ENCODE measurements around the gene MAPK11. TPM values are rescaled to one million over a fixed set of nuclear protein-coding genes. Genes with fewer than 3 reads are reported as not detected.
A peak's percentile ranks its signal among the peaks of the same experiment; 100 is the strongest.

Gene MAPK11
- total and polyA plus RNA-seq, 9 of the 15 experiments (the other 6 are each of a cell fraction or from before 2014, with no cell fraction given), result 0.06 to 14.6 (median 5.3) TPM

GRCh38 chr22:50260801-50261614 is 9.2 kb downstream of the MAPK11 start (continued):
- TF ChIP-seq DACH1 (IDR thresholded peaks at IDR 0.05; ENCODE audit: partially characterized antibody) (no peak), ZZZ3 (IDR thresholded peaks at IDR 0.05) (no peak), HMGXB4 (CRISPR knock-in tag; IDR thresholded peaks at IDR 0.05) (no peak), CSDE1 (IDR thresholded peaks at IDR 0.05) (no peak), KHSRP (IDR thresholded peaks at IDR 0.05) (no peak), SIN3A (IDR thresholded peaks at IDR 0.05; ENCODE audit: borderline replicate concordance in 2 of 2, control insufficient read depth in 1 of 2, low read depth in 2 of 2, low read length in 2 of 2) (peak in 1 of 2 experiments; percentile 79; a peak in 2 of 4 replicates), PHF8 (IDR thresholded peaks at IDR 0.05; ENCODE audit: borderline replicate concordance, low read length) (peak; percentile 50; the same call in 1 of the 2 replicates), POU5F1 (IDR thresholded peaks at IDR 0.05; ENCODE audit: borderline replicate concordance, low read depth, low read length, partially characterized antibody) (no peak), BHLHE40 (IDR thresholded peaks at IDR 0.05; ENCODE audit: low read length) (peak; percentile 43; the same call in 1 of the 2 replicates), ZBTB7A (IDR thresholded peaks at IDR 0.05; ENCODE audit: borderline replicate concordance, control insufficient read depth, low read depth, low read length) (peak; percentile 27; the same call in 1 of the 2 replicates), PURB (CRISPR knock-in tag; IDR thresholded peaks at IDR 0.05; ENCODE audit: low read depth) (no peak), FOXJ3 (CRISPR knock-in tag; IDR thresholded peaks at IDR 0.05) (no peak), TEAD1 (CRISPR knock-in tag; IDR thresholded peaks at IDR 0.05) (no peak), EGR1 (conservative IDR thresholded peaks at IDR 0.05) (no peak), IFI16 (CRISPR knock-in tag; IDR thresholded peaks at IDR 0.05) (no peak), CTBP1 (IDR thresholded peaks at IDR 0.05; ENCODE audit: borderline replicate concordance) (0 out of 2 replicates have a peak, but pooled peaks have one; percentile 11), ZNF583 (CRISPR knock-in tag; IDR thresholded peaks at IDR 0.05) (no peak), FUS (optimal IDR thresholded peaks at IDR 0.05; ENCODE audit: low read depth, low read length) (no peak), GATAD2A (IDR thresholded peaks at IDR 0.05) (no peak), TFAM (CRISPR knock-in tag; conservative IDR thresholded peaks at IDR 0.05) (no peak), ZNF277 (CRISPR knock-in tag; IDR thresholded peaks at IDR 0.05; ENCODE audit: borderline replicate concordance) (no peak), MAFF (IDR thresholded peaks at IDR 0.05; ENCODE audit: low read length) (no peak), SIRT6 (IDR thresholded peaks at IDR 0.05; ENCODE audit: low read depth, low read length) (no peak), TFAP4 (CRISPR knock-in tag; IDR thresholded peaks at IDR 0.05; ENCODE audit: borderline replicate concordance) (peak; percentile 87)

Data from K562 (cell line).